Fibroblast of skin of back (primary cell): ENCODE data around the gene GMDS.
"Not testable (repeated sequence)": the region's sequence is repeated elsewhere in the genome, so short reads cannot be mapped to it uniquely, and the experiment has no call there.

Experiments
- DNase-seq: peaks from one replicate; pipeline ENCODE4 v3.0.0-alpha.2; 2013

The GMDS gene

DNA sequence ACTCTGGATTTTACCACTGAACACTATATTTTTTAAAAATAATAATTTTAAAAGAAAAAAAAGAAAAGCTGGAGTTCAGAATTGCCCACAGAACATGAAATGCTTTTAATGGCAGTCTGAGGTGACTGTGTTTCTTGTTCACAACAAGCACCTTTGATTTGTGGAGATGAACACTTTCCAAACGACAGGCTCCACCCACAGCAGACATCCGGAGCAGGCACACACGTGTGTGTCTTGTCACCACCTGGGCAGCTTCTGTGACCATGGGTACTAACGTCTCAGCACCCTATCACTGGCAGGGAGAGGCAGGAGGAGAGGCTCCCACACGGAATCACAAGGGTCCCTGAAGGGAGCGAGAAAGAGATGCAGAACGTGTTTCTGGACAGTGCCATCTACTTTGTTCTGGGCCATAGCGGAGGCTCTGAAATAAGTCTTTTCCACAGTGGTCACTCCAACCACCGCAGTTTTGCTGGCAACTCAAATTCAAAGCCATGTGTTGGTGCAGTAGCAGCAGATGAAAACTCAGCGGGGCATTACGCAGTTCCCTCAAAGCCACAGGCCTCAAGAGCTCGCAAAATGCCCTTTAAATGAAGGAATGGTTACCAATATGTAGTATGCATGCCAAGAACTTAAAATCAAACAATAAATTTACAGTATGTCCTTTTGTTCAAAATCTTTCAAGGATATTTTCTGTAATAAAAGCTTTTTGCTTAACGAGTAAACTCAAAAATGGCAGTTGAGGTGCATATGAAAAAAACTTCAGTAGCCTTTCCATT lies 393.5 kb downstream of the GMDS start:
- DNase-seq: no peak

GRCh38 chr6:1850840-1851157 lies 394.6 kb downstream of the GMDS start:
- no peak for DNase-seq

DNA sequence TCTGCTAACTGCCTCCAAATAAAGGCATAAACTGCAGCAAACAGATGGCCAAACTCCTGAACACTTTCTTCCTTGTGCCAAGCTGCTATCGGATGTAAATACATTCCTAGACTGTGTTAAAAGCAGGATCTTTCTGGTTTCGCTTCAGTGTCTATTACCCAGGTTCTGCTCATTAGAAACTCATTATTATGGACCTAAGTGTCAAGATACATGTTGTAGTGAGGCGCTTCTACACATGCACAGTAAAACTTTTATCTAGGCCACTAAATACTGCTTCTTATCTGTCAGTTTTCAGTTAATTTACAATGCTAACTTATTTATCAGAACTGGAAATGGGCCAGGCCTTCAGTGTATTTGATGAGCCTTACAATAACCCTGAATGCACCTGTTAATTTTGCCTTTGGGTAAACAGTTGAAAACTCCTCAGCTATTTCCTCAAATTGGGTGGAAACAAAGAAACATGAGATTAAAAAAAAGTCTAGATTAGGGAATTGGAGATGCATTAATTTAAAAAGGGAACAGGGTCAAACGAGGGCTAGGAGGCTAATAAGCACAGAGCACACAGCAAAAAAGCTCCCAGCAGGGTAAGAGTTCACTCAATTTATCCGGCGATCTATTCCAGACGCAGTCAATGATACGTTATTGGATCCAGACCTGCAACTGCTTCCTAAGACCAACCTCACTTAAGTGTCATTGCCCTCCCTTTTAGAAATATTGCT lies 395.1 kb downstream of the GMDS start:
- no peak for DNase-seq

GRCh38 chr6:1849691-1850090 lies 395.7 kb downstream of the GMDS start:
- DNase-seq: no peak

DNA sequence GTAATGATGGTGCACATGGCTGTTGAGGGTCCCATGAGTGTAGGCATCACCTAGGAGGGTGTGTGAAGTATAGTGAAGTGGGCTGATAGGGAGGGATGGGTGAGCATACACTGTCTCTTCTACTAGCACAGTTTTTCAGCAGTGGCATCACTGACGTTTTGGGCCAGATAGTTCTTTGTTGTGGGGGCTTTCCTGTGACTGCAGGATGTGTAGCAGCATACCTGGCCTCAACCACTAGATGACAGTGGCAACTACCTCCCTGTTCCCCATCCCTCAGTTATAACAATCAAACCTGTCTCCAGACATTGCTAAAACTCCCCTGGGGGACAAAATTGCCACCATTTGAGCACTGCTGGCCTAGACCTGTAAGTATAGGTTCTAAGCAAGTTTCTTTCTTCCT lies 396.7 kb downstream of the GMDS start:
- DNase-seq: no peak

DNA sequence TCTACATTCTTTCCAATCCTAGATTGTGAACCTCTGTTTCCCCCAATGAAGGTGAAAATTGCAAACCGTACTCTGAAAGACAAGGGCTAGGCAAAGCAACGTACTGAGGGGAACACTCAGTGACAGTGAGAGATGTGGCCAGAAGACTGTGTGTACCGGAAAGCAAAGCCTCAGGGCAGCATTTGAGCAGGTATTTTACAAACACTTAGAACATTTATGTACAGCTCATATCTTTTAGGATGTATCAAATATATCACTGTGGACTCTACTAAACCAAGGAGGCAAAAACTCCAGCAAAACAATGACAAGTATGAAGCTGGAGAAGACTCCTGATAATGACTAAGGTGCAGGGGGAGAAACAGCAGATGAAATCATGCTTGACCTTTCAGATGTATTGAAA lies 398.8 kb downstream of the GMDS start:
- DNase-seq: no peak

- DNase-seq: not testable (repeated sequence)
Measured at GRCh38 chr6:1845543-1845942, 399.9 kb downstream of the GMDS start.

DNA sequence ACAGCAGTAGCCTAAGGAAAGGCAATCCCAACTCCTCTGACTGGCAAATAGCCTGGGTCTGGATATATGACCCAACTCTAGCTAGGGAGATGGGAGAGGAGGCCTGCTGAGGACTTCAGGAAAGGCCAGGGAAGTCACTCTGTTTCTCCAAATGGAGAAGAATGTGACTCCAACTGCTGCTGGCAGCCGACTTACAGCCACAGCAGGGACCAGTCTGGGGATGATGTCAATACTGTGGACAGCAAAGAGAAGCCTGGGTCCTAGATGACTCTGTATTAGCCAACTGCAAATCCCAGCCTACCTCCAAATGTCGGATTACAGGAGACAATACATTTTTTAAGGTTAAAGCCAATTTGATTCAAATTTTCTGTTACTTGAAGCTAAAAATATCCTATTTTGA lies 403.1 kb downstream of the GMDS start:
- DNase-seq: no peak

GRCh38 chr6:1841136-1841535 lies 404.3 kb downstream of the GMDS start:
- DNase-seq: no peak

DNA sequence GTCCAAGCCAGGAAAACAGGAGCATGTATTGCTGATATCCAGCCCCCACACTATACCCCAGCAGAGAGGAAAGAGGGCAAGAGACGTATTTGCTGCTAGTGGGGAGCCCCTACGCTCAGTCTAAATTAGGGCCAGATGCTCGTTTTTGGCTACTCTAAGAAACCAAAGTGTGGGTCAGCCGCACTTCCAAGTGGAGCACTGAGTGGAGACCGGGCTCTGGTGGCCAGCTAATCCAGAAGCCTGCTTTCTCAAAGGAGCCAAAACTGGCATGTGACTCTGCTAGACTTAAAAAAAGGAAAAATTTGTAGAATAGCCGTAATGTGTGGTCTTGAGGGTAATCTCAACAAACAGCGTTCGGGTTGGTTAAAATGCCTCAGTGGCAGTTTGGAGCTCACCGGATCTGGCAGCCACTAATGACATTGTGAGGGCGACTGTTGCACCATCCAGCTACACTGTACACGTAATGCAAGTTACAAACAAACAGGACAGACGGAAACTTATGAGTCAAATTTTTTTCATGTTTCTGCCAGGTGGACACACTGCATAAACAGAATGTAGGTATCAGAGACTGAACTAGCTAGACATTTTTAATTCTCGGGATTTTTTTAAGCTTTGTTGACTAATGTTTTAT lies 404.8 kb downstream of the GMDS start:
- no peak for DNase-seq

GRCh38 chr6:1839361-1839760 lies 406.0 kb downstream of the GMDS start:
- DNase-seq: no peak

DNA sequence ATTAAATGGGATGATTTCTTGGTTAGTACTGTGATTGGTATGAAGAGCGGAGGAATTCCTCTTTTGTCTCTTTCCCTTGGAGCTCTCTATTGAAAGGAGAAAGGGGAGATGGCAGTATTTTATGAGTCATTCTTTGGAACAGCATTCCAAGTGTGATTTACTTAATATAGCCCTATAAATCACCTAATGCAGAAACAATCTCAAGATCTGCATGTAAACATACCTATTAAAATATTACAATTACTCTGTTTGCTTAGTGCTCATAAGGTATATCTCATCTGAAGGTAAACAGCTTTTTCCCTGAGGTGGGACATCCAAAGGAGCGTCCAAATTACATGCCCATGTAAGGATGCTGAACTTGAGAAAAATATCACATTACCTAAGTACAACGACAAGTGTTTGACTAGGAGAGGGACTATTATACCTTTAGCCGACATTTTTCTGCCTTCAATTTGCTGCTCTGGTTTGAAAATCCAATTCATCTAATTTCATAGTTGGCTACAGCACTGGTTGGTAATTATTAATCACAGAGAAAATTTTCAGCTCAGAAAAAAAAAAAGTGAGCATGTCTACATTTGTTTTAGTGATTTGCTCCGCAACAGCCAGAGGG lies 406.7 kb downstream of the GMDS start:
- peak; percentile 83 for DNase-seq

- no peak for DNase-seq
Measured at GRCh38 chr6:1837826-1838225, 407.6 kb downstream of the GMDS start.

DNA sequence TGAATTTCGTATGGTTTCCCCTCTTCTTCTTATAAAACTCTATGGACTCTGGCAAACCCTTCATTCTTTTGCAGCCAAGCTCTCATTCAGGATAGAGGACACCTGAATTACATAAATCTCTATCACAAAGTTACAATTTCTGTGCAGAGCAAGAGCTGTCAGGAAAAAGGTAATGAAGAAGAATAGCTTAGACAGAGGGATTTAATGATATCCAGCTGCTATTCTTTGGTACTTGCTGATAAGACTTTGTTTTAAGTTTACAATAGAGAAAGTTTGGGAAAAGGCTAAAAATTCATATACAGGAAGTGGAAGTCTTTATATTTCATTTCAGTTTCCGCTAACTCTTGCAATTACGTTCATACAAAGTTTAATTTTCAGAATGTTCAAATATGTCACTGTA lies 408.7 kb downstream of the GMDS start:
- DNase-seq: no peak

- no peak for DNase-seq
Measured at GRCh38 chr6:1834646-1835516, 410.5 kb downstream of the GMDS start.

GRCh38 chr6:1834207-1834606 lies 411.2 kb downstream of the GMDS start:
- DNase-seq: no peak

- DNase-seq: no peak
Measured at GRCh38 chr6:1832844-1833787, 412.3 kb downstream of the GMDS start.

DNA sequence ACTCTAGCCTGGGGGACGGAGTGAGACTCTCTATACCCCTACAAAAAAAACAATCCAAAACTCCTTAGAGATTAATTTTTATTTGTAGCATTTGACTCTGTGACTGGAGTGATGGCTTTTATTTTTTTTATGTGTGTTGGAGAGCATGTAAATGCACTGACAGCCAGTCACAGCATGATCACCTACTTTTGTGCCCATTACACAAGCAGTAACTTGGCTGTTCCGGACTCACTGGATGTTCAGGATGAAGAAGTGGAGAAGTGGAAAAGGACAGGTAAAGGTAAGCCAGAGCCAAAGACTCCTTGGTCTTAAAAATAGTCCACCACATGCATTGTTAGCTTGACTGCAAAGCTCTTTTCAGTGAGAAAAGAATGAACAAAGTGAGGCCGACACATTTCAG lies 413.0 kb downstream of the GMDS start:
- no peak for DNase-seq

GRCh38 chr6:1827984-1828793 lies 417.2 kb downstream of the GMDS start:
- DNase-seq: no peak

DNA sequence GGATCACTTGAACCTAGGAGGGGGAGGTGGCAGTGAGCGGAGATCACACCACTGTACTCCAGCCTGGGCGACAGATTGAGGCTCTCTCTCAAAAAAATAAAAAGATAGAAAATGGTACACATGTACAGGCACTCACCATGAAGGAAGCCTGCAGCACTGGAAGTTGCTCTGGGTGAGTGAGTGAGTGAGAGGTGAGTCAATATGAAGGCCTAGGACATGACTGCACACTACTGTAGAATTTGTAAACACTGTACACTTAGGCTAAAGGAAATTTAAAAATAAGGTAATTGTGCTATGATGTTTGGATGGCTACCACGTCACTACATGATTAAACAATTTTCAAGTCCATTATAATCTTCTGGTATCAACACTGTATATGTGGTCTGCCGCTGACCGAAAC lies 419.5 kb downstream of the GMDS start:
- DNase-seq: no peak
